Measurements from ENCODE around the gene KLF13. TPM values are rescaled to one million over a fixed set of nuclear protein-coding genes. Genes with fewer than 3 reads are reported as not detected.

The KLF13 gene
- total RNA-seq, 1 donor from 2014 or later = 23.1 TPM

- no peak for DNase-seq (ENCODE audit: low spot score)
These were observed 35.3 kb downstream of the KLF13 start for GRCh38 chr15:31361764-31362515.

DNA sequence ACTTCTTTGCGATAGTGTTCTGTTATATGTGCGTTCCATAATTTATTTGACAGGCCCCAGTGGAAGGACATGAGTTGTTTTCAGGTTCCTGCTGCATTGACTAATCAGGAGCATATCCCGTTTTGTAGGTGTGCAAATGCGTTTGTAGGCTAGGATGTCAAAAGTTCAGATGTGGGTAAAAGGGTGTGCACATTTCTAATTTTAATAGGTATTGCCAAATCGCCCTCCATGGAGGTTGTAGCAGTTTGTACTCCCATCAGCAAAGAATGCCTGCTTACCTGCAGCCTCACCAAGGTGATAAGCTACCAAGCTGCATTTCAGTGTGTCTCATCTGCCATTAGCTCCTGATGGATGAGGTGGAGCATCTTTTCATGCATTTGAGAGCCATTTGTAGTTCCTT, 36.3 kb downstream of the KLF13 start:
- no peak for DNase-seq (ENCODE audit: low spot score)

- DNase-seq (ENCODE audit: low spot score) = peak; percentile 69
These were observed 37.8 kb downstream of the KLF13 start for GRCh38 chr15:31364301-31365031.

DNA sequence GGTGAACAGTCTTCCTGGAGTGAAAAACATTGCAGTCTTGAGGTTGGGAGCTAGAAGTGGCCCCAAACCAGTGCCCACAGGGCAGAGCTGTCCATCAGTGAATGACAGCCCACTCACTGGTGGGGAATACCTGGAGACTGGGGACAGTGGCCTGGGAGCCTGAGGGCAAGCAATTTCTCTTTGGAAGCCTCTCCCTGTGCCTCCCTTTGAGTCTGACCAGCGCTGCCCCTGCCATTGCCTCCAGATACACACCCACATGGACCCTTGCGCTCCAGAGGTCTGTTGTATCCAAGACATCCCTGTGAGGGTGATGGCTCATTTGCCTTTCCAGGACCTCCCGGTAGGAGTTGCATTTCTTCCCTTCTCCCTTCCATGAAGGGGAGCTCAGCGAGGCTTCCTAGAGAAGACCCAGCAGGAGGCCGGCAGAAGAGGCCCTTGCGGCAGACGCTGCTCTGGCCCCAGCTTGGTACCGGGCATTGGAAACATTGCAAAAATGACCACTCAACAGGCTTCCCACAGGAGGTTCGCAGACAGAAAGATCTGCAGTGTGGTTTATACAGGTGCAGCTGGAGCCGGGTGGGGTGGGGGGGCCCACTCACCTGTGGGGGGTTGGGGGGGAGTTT, 38.5 kb downstream of the KLF13 start:
- DNase-seq (ENCODE audit: low spot score) = no peak

GRCh38 chr15:31365655-31366127, 39.1 kb downstream of the KLF13 start:
- peak; percentile 88 for DNase-seq (ENCODE audit: low spot score)

DNA sequence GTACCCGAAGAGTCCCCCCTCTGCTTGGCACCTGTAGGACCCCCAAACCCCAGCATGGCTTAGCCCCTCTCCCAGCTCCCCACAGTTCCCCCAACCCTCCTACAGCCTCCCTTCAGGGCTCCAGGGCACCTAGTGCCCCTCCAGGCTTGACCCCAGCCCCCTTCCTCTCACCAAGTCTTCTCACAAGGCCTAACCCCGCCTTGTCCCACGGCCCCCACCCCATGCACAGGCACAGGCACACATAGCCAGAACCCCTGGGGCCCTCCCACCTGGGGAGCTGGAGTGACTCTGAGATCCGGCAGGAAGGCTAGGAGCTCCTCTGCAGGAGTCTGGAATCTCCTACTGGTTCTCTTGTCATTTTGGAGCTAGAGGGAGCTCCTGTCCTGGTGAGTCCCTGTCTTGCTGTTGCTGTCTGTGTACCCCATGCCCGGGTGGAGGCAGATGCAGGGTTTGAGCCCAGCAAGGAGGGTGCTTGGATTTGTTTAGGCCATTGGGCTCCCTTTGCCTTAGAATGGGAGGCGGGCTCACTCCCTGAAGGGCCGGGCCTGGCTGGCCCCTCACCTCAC, 39.6 kb downstream of the KLF13 start:
- DNase-seq (ENCODE audit: low spot score) = no peak

- DNase-seq (ENCODE audit: low spot score) = no peak
These were observed 40.5 kb downstream of the KLF13 start for GRCh38 chr15:31367021-31367729.

DNA sequence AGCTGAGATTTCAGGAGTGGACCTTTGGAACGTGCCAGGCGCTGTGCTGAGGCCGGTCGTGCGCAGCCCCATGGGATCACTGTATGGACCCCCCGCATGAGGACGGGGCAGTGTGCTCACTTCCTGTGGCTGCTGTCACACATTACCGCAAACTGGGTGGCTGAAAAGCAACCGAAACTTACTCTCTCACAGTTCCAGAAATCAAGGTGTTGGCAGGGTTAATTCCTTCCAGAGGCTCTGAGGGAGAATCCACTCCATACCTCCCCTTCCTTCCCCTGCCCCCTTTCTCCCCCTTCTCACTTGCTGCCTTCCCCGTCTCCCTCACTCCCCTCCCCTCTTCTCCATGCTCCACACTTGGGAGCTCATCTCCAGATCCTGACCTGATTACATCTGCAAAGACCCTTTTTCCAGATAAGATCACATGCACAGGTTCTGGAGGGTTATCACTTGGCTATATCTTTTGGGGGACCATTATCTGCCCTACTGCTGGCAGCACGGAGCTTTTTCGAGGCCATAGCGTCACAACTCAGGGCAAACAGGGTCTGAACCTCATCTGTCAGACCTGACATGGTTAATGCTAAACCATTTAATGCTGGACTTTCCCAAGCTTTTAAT, 41.2 kb downstream of the KLF13 start:
- DNase-seq (ENCODE audit: low spot score) = no peak

DNA sequence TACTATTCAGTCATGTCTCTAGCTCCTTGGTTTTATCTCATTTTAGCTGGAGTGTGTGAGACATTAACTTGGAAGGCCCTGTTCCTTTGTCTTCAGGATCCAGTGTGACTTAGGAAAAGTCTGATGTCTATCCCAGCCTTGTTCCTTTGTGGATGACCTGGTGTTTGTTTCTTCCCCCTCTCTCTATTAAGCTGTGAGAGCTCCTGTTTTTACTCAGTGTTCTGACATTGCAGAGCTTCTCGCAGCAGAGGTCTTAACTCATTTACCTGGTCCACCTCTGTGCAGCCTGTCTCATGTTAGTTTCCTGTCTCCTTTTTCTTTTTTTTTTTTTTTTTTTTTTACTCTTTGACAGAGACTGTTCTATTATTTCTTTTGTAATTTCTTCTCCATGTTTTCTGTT, 43.1 kb downstream of the KLF13 start:
- no peak for DNase-seq (ENCODE audit: low spot score)

- DNase-seq (ENCODE audit: low spot score) = no peak
These were observed 45.0 kb downstream of the KLF13 start for GRCh38 chr15:31371520-31372240.

DNA sequence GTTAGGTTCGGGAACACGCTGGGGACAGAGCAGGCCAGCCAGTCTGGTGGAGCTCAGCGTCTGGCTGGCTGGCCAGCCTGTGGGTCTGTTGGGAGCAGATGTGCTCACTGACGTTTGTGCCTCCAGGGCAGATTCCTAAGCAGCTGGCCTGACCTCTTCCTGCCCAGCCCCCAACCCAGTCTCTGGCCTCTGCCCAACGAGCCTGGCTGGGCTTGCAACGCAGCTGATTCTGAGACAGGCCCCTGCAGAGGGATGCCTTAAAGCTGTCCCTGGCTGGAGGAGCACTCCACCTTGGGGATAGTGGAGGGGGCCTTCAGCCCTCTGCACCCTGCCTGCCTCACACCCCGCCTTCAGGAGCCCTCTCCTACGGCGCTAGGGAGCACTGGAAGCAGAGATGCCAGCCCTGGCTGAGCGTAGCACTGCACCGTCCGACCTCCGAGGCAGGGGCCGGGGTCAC, 46.0 kb downstream of the KLF13 start:
- DNase-seq (ENCODE audit: low spot score) = peak; percentile 39

- no peak for DNase-seq (ENCODE audit: low spot score)
These were observed 46.6 kb downstream of the KLF13 start for GRCh38 chr15:31373096-31373865.

DNA sequence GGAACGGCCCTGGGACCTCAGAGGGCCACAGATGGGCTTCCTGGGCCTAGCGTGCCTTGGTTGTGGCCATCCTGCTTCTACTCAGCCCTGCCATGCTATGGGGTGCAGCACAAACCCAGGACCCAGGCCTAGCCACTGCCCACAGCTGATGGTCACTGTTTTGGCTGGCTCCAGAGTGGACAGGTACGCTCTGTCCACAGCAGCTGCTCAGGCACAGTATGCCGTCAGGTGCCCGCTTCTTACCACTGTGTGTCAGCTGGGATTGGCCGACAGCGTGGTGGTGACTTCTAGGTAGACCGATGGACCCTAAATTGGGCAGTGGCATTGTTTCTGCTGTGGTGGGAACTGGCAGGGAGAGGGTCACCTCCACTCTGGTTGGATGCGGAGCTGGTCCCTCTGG, 47.3 kb downstream of the KLF13 start:
- no peak for DNase-seq (ENCODE audit: low spot score)

DNA sequence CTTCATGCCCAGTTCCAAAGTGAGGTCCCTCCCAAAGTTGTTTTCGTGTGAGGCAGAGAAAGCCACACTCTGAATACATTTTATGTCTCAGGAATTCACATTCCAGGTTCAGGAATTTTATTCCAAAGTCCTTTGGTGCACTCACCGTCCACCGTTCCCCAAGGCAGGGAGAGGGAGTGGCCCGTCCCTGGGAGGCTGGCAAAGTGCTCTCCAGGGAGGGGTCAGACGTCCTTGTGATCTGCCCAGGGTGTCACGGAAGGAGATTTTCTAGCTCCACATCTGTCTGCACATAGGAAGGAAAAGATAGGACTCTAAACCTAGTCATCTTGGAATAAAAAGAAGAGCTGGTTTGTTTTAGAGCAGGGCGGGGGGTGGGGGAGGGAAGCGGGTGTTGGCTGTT, 47.9 kb downstream of the KLF13 start:
- DNase-seq (ENCODE audit: low spot score) = no peak

GRCh38 chr15:31374986-31375385, 48.4 kb downstream of the KLF13 start:
- DNase-seq (ENCODE audit: low spot score) = no peak

DNA sequence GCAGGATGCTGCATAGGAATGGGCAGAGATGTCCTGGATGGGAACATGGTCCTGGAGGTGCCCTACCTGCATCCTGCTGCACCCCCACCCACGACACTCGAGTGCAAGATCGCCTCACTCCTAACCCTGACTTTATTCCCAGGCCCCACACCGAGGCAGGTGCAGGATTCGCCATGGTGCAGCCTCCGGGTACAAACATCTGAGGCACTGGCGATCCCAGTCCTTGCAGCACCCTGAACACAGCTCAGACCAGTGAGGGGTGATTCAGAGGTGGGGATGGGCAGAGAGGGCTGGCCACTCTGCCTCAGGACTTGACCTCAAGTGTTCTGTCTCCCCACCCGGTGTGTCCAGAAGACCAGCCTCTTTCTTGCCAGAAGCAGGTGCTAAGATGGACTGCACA, 49.1 kb downstream of the KLF13 start:
- DNase-seq (ENCODE audit: low spot score) = no peak

DNA sequence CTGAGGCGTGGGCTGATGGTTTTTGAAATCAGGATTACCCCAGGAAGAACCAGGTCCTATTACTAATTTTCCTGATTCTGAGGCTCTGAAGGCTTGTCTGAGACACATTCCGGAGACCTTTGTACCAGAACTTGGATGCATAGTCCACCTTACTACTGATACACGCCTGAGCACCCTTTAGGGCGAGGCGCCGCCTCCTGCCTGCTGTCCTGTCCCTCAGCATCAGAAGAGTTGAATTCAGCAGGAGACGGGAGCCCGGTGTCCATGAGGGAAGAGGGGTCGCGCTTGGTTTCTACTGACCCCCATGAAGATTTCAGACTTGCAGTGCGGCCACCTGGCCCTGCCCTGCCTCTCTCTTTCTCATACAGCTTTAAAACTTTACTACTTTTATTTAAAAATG, 49.9 kb downstream of the KLF13 start:
- DNase-seq (ENCODE audit: low spot score) = no peak

GRCh38 chr15:31377030-31377429, 50.4 kb downstream of the KLF13 start:
- no peak for DNase-seq (ENCODE audit: low spot score)

DNA sequence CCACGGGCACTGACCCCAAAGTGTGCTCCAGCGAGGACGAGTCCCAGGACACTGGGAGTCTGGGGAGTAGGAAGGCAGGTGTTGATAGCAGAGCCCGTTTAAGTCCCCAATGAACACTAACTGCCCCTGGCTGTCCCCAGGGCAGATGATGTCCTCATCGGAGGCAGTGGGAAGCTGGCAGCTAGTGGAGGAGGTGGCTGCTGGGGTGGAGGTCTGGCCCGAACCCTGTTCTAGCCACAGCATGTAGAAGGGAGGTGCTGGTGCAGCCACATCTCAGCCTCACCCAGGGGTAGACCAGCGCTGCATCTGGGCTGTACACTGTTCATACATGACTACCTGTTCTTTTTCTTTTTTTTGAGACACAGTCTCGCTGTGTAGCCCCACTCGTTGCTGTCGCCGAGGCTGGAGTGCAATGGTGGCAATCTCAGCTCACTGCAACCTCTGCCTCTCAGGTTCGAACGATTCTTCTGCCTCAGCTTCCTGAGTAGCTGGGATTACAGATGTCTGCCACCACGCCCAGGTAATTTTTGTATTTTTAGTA, 51.8 kb downstream of the KLF13 start:
- DNase-seq (ENCODE audit: low spot score) = no peak

Measured in umbilical cord (tissue), 2 donors.